ENCODE measurements around the gene NLGN2.

Gene NLGN2

DNA sequence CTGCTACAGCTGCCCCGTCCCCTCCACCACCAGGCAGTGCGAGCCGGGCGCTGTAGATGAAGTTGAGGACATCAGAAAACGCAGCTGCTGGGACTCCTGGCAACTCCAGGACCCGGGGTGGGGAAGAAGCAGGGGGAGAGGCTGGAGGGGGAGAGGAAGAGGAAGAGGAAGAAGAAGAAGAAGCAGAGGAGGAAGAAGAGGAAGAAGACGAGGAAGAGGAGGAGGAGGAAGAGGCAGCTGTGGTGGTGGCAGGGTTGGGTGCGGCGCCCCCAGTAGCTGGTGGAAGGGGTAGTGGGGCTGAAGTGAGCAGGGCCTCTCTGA lies 58.6 kb downstream of the NLGN2 start:
- DNase-seq (ENCODE audit: low spot score) = no peak

DNA sequence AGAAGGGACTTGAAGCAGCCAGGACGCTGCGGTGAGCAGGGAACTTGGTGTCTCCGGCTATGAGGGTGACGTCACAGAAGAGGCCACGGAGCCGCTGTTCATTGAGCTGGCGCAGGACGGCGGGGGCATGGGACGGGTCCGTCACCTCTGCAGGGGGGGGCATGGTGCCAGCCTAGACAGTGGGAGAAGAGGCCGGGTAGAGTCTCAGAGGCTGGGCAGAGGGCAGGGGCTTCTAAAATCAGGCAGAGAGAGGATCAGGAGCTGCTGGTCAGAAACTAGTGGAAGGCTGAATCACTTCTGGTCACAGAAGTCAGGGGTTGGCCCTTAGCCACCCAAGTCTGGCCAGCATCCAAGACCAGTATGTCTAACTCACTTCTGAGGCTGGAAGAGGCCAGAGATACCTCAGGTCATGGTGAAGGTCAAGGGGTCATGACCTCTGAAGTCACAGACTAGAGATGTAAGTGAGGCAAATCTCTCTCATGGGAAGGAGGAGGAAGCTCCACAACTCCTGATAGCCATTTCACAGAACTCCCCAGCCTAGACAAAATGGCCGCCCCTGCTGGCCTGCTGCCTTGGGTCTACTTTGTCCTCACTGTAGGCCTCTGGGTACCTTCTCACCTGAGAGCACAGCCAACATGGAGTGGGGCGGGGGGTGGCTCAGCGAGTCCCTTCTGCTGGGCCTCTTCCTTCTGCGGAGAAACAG lies 59.1 kb downstream of the NLGN2 start:
- peak; percentile 70 for DNase-seq (ENCODE audit: low spot score)

DNA sequence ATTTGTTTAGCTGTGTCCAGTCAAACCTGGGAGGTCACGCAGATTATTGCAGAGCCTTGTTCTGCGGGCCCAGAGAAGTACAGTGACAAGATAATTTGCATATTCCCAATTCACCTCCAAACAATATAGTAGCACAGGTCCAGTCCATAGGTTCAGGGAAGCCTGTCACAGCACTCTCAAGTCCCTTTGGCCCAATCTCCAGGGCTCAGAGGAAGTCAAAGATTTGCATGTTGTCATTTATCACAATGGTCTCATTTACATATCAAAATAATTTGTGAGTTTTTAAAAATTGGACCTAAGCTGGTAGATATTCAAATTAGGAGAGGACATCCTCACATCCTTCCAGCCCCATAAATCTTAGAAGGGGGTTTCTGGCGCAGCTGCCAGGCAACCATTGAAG lies 59.9 kb downstream of the NLGN2 start:
- no peak for DNase-seq (ENCODE audit: low spot score)

DNA sequence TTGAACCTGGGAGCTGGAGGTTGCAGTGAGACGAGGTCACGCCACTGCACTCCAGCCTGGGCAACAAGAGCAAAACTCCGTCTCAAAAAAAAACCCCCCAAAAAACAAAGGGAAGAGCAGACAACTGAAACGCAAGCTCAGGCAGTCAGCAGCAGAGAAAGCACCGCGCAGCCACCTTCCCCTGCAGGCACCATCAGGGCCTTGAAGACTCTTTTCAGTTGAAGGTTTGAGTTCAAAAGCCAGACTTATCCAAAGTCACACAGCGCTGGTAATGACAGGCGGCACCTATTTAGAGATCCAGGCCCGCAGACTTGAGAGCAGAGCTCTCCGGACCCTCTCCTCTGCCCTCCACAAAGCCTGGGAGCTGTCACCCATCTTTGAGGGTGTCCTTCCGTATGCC lies 60.6 kb downstream of the NLGN2 start:
- DNase-seq (ENCODE audit: low spot score) = no peak

DNA sequence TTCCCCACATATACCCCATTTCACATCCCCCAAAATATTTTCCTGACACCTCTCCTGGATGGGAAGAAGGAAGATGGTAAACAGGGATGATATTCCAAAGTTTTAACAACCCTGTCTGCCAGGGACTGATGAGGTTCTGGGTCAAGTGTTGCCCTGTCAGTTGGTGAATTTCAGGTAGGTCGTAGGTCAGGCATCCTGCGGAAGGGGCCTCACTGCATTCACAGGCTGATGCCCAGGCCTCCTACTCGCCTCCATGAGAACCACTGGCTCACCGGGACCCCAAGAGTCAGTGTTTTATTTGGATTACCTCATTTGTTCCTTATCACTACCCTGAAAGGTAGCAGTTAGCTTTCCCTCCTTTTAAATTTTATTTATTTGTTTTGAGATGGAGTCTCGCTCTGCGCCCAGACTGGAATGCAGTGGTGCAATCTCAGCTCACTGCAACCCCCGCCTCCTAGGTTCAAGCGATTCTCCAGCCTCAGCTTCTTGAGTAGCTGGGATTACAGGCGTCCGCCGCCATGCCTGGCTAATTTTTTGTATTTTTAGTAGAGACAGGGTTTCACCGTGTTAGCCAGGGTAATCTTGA lies 61.3 kb downstream of the NLGN2 start:
- no peak for DNase-seq (ENCODE audit: low spot score)

Measured in hematopoietic multipotent progenitor cell treated with erythropoietin and hydrocortisone succinate and interleukin-3 and kit ligand, for 17 days (in vitro differentiated cells).